ENCODE results near the gene CBX8. TPM values are rescaled to one million over a fixed set of nuclear protein-coding genes. Genes with fewer than 3 reads are reported as not detected.

The CBX8 gene
- total and polyA plus RNA-seq, 2 of the 13 experiments (the other 11 are each of a cell fraction or from before 2014, with no cell fraction given): 0.34 to 12.6 TPM

DNA sequence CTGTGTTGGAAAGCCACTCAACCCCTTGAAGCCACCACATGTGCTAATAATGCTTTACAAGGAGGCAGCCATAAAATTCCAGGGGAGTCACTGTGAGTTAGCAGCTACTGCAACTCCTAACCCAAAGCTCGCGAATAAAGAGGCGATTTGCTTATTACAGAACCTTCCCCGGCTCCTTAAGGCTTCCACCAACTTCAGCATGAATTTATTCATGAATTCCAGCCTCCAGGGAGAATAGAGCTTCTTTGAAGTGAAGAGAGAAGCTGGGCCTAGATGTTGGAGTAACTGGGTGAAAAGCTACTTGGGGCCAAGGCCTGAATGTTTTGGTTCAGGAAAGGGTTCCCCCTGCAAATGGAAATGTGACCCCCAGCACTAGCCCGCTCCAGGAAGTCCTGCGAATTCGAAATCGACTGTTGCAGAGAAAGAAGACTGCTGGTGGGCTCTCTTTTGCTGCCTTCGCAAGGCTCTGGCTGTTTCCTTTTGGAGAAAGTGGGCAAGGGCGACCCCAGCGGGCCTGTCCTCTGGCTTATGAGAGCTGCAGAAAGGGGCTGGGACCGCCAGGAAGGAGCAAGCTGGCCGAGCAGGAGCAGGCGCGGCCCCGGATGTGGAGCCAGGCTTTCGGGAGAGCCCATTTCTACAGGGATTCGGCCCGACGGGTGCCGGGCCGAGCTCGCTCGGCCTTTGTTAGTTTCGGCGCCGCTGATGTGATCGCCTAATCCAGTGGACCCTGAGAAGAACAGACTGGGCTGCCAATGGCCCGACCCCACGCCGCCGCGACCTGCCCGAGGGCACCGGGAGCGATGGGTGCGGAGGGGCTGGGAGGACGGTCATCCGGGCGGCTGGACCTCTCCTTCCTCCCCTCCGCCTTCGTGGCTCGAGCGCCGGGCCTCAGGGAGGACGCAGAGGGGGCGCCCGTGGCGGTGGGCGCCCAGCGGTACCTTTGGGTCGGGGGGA lies 7.6 kb downstream of the CBX8 start:
- intact Hi-C loops (cut with micrococcal nuclease; ENCODE audit: unreplicated experiment) (loop anchor here (5.0 kb wide), 1 partner anchor 183 kb away; no protein-coding TSS in a partner anchor), in situ Hi-C loops (cut with HindIII; ENCODE audit: extremely low pct_ligation_motif_present, low pct_unique_long_range_greater_than_20kb) (no loop called here)
- Histone ChIP-seq H3K27me3 (ENCODE audit: control insufficient read depth in 1 of 2, insufficient read depth in 2 of 2, low read length in 2 of 2) (peaks cover 18 to 48% of the 10 kb centered on the region in 2 experiments), H3K4me1 (ENCODE audit: insufficient read depth, low read length) (peaks cover 46% of the 10 kb centered on the region), H3K4me2 (ENCODE audit: low read depth, low read length) (peak overlapping the region; percentile 72), H4K20me1 (ENCODE audit: insufficient read depth, low read length) (peaks cover 7% of the 10 kb centered on the region; the same call in 1 of the 2 replicates), H3K79me2 (ENCODE audit: insufficient read depth, low read length) (no peaks in the 10 kb centered on the region), H3K4me3 (replicated peaks in 1 of 3; ENCODE audit: insufficient read depth in 1 of 3, low read depth in 2 of 3, low read length in 3 of 3) (peak overlapping the region; percentile 22 to 67 (median 48); a peak in 4 of 6 replicates), H3K36me3 (replicated peaks in 1 of 2; ENCODE audit: control insufficient read depth in 1 of 2, insufficient read depth in 2 of 2, low read length in 2 of 2) (peaks cover 0 to 7% of the 10 kb centered on the region in 2 experiments; a peak in 1 of 5 replicates), H2AFZ (ENCODE audit: low read length) (no peak overlapping the region), H3K9ac (ENCODE audit: insufficient read depth, low read depth, low read length) (peak overlapping the region; percentile 37; the same call in 1 of the 2 replicates), H3K9me3 (ENCODE audit: low read length) (no peaks in the 10 kb centered on the region), H3K27ac (ENCODE audit: extremely low read length, insufficient read depth, low read length) (no peak overlapping the region)
- ChIA-PET CTCF (ENCODE audit: low intra/inter-chr PET ratio, low total read pairs) (interaction anchor here (1.0 to 2.4 kb wide), 5 partner anchors 22 to 181 kb away, joined by 3 to 14 read pairs (median 6); no protein-coding TSS in a partner anchor), POLR2A (interaction anchor here (0.9 to 2.0 kb wide), 7 partner anchors 11 to 204 kb away, joined by 3 to 7 read pairs (median 4); partner anchors contain the start of gene CBX4)
- no peak for DNase-seq (ENCODE audit: low spot score)
- 25% methylated on average over 33 of the region's 52 CpGs for WGBS (ENCODE audit: low lambda C conversion rate)
- BruUV-seq (replicated peaks): no TSS peak
- peak; percentile 41 for ATAC-seq
- FAIRE-seq: no peak
- TF ChIP-seq BCL6 (CRISPR knock-in tag; IDR thresholded peaks at IDR 0.05) (no peak), ZNF7 (CRISPR knock-in tag; IDR thresholded peaks at IDR 0.05) (no peak), FOSL1 (CRISPR knock-in tag; IDR thresholded peaks at IDR 0.05; ENCODE audit: borderline replicate concordance) (no peak), ZNF761 (CRISPR knock-in tag; conservative IDR thresholded peaks at IDR 0.05) (no peak; the same call in 1 of the 2 replicates), TFDP2 (CRISPR knock-in tag; IDR thresholded peaks at IDR 0.05) (no peak), HIVEP1 (CRISPR knock-in tag; IDR thresholded peaks at IDR 0.05) (peak; percentile 60; the same call in 1 of the 2 replicates), ZFX (CRISPR knock-in tag; IDR thresholded peaks at IDR 0.05; ENCODE audit: low read depth) (no peak), ZNF234 (CRISPR knock-in tag; conservative IDR thresholded peaks at IDR 0.05) (no peak), SOX5 (CRISPR knock-in tag; IDR thresholded peaks at IDR 0.05; ENCODE audit: borderline replicate concordance) (no peak), CCDC6 (CRISPR knock-in tag; IDR thresholded peaks at IDR 0.05) (no peak), YY1 (IDR thresholded peaks at IDR 0.05; ENCODE audit: insufficient read depth, insufficient replicate concordance, low read depth, low read length) (no peak), ZNF564 (CRISPR knock-in tag; IDR thresholded peaks at IDR 0.05) (no peak), ZSCAN25 (CRISPR knock-in tag; IDR thresholded peaks at IDR 0.05) (no peak)
- TF ChIP-seq, protein P1, sequence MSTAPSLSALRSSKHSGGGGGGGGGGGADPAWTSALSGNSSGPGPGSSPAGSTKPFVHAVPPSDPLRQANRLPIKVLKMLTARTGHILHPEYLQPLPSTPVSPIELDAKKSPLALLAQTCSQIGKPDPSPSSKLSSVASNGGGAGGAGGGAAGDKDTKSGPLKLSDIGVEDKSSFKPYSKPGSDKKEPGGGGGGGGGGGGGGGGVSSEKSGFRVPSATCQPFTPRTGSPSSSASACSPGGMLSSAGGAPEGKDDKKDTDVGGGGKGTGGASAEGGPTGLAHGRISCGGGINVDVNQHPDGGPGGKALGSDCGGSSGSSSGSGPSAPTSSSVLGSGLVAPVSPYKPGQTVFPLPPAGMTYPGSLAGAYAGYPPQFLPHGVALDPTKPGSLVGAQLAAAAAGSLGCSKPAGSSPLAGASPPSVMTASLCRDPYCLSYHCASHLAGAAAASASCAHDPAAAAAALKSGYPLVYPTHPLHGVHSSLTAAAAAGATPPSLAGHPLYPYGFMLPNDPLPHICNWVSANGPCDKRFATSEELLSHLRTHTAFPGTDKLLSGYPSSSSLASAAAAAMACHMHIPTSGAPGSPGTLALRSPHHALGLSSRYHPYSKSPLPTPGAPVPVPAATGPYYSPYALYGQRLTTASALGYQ (CRISPR knock-in tag; IDR thresholded peaks at IDR 0.05): no peak
- TF ChIP-seq, protein P2, sequence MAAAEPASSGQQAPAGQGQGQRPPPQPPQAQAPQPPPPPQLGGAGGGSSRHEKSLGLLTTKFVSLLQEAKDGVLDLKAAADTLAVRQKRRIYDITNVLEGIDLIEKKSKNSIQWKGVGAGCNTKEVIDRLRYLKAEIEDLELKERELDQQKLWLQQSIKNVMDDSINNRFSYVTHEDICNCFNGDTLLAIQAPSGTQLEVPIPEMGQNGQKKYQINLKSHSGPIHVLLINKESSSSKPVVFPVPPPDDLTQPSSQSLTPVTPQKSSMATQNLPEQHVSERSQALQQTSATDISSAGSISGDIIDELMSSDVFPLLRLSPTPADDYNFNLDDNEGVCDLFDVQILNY (CRISPR knock-in tag; conservative IDR thresholded peaks at IDR 0.05): no peak
- TF ChIP-seq, protein P3, sequence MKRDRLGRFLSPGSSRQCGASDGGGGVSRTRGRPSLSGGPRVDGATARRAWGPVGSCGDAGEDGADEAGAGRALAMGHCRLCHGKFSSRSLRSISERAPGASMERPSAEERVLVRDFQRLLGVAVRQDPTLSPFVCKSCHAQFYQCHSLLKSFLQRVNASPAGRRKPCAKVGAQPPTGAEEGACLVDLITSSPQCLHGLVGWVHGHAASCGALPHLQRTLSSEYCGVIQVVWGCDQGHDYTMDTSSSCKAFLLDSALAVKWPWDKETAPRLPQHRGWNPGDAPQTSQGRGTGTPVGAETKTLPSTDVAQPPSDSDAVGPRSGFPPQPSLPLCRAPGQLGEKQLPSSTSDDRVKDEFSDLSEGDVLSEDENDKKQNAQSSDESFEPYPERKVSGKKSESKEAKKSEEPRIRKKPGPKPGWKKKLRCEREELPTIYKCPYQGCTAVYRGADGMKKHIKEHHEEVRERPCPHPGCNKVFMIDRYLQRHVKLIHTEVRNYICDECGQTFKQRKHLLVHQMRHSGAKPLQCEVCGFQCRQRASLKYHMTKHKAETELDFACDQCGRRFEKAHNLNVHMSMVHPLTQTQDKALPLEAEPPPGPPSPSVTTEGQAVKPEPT (CRISPR knock-in tag; IDR thresholded peaks at IDR 0.05; ENCODE audit: low read depth): no peak
- TF ChIP-seq, protein P4, sequence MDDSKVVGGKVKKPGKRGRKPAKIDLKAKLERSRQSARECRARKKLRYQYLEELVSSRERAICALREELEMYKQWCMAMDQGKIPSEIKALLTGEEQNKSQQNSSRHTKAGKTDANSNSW (CRISPR knock-in tag; IDR thresholded peaks at IDR 0.05; ENCODE audit: borderline replicate concordance): 0 out of 2 replicates have a peak, but pooled peaks have one; percentile 13

Measured in HepG2 (cell line).